Astrocyte of the spinal cord (primary cell): ENCODE data around the gene USE1.

Source experiments
- DNase-seq: peaks from one replicate; pipeline ENCODE4 v3.0.0; 2011; ENCODE audit warnings: low read depth, low spot score
- H3K4me3 ChIP-seq: 2 replicates; pipeline ENCODE4 v1.5.1; 2011; ENCODE audit warnings: low read depth, mild to moderate bottlenecking, low read length, moderate library complexity
- CTCF ChIP-seq: IDR thresholded peaks from 2 replicates; pipeline ENCODE4 v1.5.1; 2012; ENCODE audit warnings: low read depth, mild to moderate bottlenecking, low read length, inconsistent platforms
- in situ Hi-C: cut with HindIII; loops from 2 replicates; pipeline ENCODE4 v1.10.0; 2017; ENCODE audit warnings: low sequenced_read_pairs

The USE1 gene

GRCh38 chr19:17213334-17213733, 1.8 kb upstream of the USE1 start:
- TF ChIP-seq CTCF, result no peak
- no peak overlapping the region for H3K4me3 ChIP-seq
- DNase-seq, result no peak
- in situ Hi-C loops, result no loop called here

- TF ChIP-seq CTCF, result no peak
- in situ Hi-C loops, result no loop called here
- H3K4me3 ChIP-seq, result peak overlapping the region; percentile 73
- no peak for DNase-seq
These were observed 540 bp upstream of the USE1 start for GRCh38 chr19:17214508-17215126.

- no peak for DNase-seq
- peak overlapping the region; percentile 73 for H3K4me3 ChIP-seq
- TF ChIP-seq CTCF, result no peak
- in situ Hi-C loops, result no loop called here
These were observed 1.0 kb downstream of the USE1 start for GRCh38 chr19:17216058-17216670.

GRCh38 chr19:17219286-17219685, 4.1 kb downstream of the USE1 start:
- in situ Hi-C loops, result no loop called here
- H3K4me3 ChIP-seq, result no peak overlapping the region
- DNase-seq, result no peak
- TF ChIP-seq CTCF, result no peak

- no peak overlapping the region for H3K4me3 ChIP-seq
- DNase-seq, result peak; percentile 79
- in situ Hi-C loops, result no loop called here
- TF ChIP-seq CTCF, result no peak
These were observed 5.1 kb downstream of the USE1 start for GRCh38 chr19:17220207-17220758.

GRCh38 chr19:17225053-17225452, 9.9 kb downstream of the USE1 start:
- no peak for TF ChIP-seq CTCF
- no peak overlapping the region for H3K4me3 ChIP-seq
- in situ Hi-C loops, result no loop called here
- DNase-seq, result no peak
